Large intestine (tissue), 3 donors: ENCODE results near the gene RERE. TPM values are rescaled to one million over a fixed set of nuclear protein-coding genes. Genes with fewer than 3 reads are reported as not detected.

Experiments used
- DNase-seq, 2 donors: peaks; one replicate each; pipeline versions ENCODE4 v3.0.0 to v3.0.0-alpha.2; 2013
- H3K27ac ChIP-seq: one replicate; pipeline ENCODE4 v1.5.1; 2013; ENCODE audit warnings: low read length
- H3K27me3 ChIP-seq: 2 replicates; pipeline ENCODE4 v1.6.1; 2013; ENCODE audit warnings: low read length; ENCODE audit not compliant: control insufficient read depth, insufficient read depth
- H3K36me3 ChIP-seq: 2 replicates; pipeline ENCODE4 v1.6.1; 2013; ENCODE audit warnings: low read length; ENCODE audit not compliant: control insufficient read depth, insufficient read depth
- H3K4me1 ChIP-seq: one replicate; pipeline ENCODE4 v1.6.1; 2013; ENCODE audit warnings: low read length; ENCODE audit not compliant: control insufficient read depth, insufficient read depth
- H3K4me3 ChIP-seq: one replicate; pipeline ENCODE4 v1.5.1; 2013; ENCODE audit warnings: low read length
- H3K9me3 ChIP-seq: one replicate; pipeline ENCODE4 v1.6.1; 2013; ENCODE audit warnings: mild to moderate bottlenecking, low read depth, low read length, moderate library complexity; ENCODE audit not compliant: control insufficient read depth
- WGBS: methylation state at CpG from one replicate; pipeline ENCODE4 v1.1.5; 2013; ENCODE audit warnings: low lambda C conversion rate; ENCODE audit not compliant: insufficient coverage; 5-methylcytosine and 5-hydroxymethylcytosine counted together
- polyA plus RNA-seq: library from polyadenylated mRNA; unstranded; fragments of 120-200 nt; gene quantifications from one replicate; pipeline ENCODE4 v1.2.1, GENCODE V29; 2013

RERE gene
- polyA plus RNA-seq, 1 donor: 62.3 TPM

DNA sequence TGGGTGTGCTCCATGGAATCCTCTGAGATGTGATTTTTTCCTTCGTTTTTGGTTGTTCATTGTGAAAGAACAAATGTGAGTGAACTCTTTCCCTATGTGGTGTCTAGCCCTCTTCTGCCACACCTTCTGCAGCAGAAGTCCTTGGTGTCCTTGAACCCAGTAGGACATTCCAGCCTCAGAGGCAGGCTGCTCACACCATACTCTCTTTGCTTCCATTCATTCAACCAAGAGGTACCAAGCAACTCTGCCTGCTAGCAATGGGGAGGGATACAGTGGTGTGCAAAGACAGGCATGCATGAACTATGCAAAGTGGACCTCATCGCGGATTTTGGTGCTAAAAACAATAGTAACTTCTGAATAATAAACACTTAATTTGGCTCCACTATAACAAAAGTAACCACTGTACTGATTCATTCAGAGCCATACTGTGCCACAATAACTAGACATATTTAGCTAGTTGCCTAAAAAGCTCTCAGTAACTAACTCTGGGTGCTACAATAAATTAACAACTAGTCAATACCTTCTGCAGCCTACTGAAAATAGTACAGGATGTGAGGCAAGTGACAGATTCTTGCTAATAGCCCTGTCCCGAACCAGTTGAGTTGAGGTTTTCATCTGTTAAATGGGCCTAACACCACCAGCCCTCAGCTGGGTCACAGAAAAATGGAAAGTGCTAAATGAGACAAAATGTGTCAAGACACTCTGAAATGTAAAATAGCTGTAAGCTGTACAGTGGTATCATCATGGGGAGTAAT, 344.1 kb downstream of the RERE start:
- Histone ChIP-seq H3K27me3 (no peaks in the 10 kb centered on the region), H3K36me3 (peaks cover 1% of the 10 kb centered on the region), H3K9me3 (no peaks in the 10 kb centered on the region), H3K27ac (peak overlapping the region; percentile 8), H3K4me3 (no peak overlapping the region), H3K4me1 (peaks cover 3% of the 10 kb centered on the region)
- DNase-seq: no peak
- no CpG with 5 or more reads among the region's 4 CpGs for WGBS

DNA sequence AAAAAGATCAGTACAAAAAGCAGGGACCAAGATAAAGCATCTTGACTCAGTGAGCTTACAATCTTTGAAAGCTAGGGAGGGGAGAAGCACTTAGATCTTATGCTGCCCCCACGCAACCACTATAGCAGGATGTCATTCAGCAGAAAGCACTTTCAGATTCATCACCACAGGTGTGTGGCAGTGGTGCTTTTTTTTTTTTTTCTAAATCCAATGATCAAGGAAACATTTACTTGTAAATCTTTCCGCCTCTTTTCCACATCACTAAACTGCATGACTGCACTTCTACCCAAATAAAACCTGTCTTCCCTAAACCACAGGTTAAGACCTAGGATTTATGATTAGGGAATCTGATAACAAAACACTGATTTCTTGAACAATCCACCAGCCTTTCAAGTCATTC, 344.8 kb downstream of the RERE start:
- no peak overlapping the region for H3K4me3 ChIP-seq
- peaks cover 3% of the 10 kb centered on the region for H3K4me1 ChIP-seq
- peak in 1 of 2 donors; percentile 48 for DNase-seq
- H3K9me3 ChIP-seq: no peaks in the 10 kb centered on the region
- H3K27me3 ChIP-seq: no peaks in the 10 kb centered on the region
- no CpG with 5 or more reads among the region's 2 CpGs for WGBS
- H3K36me3 ChIP-seq: no peaks in the 10 kb centered on the region
- peak overlapping the region; percentile 8 for H3K27ac ChIP-seq

DNA sequence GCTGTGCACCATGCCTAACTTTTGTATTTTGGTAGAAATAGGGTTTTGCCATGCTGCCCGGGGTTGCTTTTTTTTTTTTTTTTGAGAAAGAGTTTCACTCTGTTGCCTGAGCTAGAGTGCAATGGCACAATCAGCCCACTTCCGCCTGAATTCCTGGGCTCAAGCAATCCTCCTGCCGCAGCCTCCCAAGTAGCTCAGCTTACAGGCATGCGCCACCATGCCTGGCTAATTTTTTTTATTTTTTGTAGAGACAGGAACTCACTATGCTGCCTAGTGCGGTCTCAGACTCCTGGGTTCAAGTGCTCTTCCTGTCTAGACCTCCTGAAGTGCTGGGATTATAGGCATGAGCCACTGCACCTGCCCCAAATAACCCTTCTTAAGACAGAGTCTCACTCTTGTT, 346.0 kb downstream of the RERE start:
- WGBS: no CpG with 5 or more reads among the region's 5 CpGs
- H3K4me3 ChIP-seq: no peak overlapping the region

DNA sequence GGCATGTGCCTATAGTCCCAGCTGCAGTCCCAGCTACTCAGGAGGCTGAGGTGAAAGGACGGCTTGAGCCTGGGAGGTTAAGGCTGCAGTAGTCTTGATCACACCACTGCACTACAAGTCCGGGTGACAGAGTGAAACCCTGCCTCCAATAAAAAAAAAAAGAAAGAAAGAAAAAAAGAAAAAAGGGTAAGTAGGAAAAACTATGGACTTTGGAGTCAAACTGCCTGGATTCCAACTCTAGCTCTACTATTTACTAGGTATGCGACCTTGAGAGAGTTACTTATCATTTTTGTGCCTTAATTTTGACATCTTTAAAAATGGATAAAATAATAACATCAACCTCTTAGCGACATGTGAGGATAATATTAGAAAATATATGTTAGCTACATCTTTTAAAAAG, 348.7 kb downstream of the RERE start:
- DNase-seq: peak in 1 of 2 donors; percentile 50
- Histone ChIP-seq H3K4me1 (peaks cover 13% of the 10 kb centered on the region), H3K36me3 (peaks cover 10% of the 10 kb centered on the region), H3K4me3 (no peak overlapping the region), H3K9me3 (no peaks in the 10 kb centered on the region), H3K27me3 (no peaks in the 10 kb centered on the region), H3K27ac (no peak overlapping the region)
- WGBS: no CpG with 5 or more reads among the region's 4 CpGs

More for the DNA sequence above, 346.0 kb downstream of the RERE start:
- no peak overlapping the region for H3K27ac ChIP-seq
- H3K9me3 ChIP-seq: no peaks in the 10 kb centered on the region
- no peak for DNase-seq
- H3K4me1 ChIP-seq: peaks cover 3% of the 10 kb centered on the region
- H3K36me3 ChIP-seq: no peaks in the 10 kb centered on the region
- H3K27me3 ChIP-seq: no peaks in the 10 kb centered on the region

DNA sequence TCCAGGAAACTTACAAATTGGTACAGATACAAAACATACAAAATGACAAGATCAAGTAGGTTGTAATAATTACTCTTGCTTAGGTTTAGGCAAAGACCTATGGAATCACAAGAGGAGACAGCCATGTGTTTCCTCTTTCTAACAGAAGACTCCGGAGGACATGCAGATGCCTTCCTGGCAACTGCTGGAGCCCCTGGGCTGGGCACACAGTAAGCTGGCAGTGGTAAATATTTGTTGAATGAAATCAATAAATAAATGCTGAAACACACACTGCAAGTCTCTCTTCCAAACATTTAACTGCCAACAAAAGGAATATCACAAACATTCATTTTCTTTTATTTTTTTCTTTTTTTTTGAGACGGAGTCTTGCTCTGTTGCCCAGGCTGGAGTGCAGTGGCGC, 350.1 kb downstream of the RERE start:
- Histone ChIP-seq H3K27ac (no peak overlapping the region), H3K27me3 (no peaks in the 10 kb centered on the region), H3K4me1 (peaks cover 21% of the 10 kb centered on the region), H3K36me3 (peaks cover 10% of the 10 kb centered on the region), H3K4me3 (no peak overlapping the region), H3K9me3 (no peaks in the 10 kb centered on the region)
- no CpG with 5 or more reads among the region's 3 CpGs for WGBS
- no peak for DNase-seq

DNA sequence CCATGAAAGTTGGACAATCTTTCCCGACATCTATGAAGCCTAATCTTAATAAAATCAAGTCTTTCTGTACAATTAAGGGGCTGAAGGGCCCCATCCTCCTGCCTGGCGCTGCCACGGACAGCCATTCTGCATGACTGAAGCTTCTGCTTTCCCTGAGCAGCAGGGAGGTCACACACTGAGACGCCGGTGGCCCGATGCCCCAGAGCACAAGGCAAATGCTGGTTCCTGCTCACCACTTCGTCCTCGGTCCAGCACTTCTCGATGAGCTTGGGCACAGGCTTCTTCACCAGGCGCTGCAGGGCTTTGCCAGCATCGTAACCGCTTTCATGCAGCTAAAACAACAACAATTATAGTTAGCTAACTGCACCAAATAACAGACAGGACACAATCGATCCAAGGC, 351.7 kb downstream of the RERE start:
- Histone ChIP-seq H3K4me1 (peaks cover 23% of the 10 kb centered on the region), H3K27me3 (no peaks in the 10 kb centered on the region), H3K36me3 (peaks cover 10% of the 10 kb centered on the region), H3K4me3 (no peak overlapping the region), H3K27ac (no peak overlapping the region), H3K9me3 (no peaks in the 10 kb centered on the region)
- WGBS: 67% methylated on average over 1 of the region's 13 CpGs
- DNase-seq: no peak

DNA sequence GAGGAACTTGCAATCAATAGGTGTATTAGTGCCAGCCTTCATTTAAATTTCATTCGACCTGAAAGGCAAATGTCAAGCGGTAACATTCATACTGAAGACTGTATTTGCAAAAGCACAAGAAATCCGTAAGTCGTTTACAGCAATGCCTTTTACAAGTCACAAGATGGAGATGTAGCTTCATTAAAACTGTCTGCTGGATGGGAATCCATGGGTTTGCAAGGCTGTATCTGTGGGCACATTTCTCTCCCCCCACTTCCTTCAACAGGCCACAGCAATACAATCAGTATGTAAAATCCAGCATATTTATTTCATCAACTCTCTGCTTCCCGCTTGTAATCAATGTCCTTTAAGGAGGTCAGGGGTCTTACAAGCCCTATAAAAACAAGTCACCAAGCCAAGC, 352.4 kb downstream of the RERE start:
- H3K27ac ChIP-seq: no peak overlapping the region
- H3K4me3 ChIP-seq: no peak overlapping the region
- no peaks in the 10 kb centered on the region for H3K27me3 ChIP-seq
- peaks cover 10% of the 10 kb centered on the region for H3K36me3 ChIP-seq
- H3K4me1 ChIP-seq: peaks cover 23% of the 10 kb centered on the region
- WGBS: no CpG with 5 or more reads among the region's 5 CpGs
- H3K9me3 ChIP-seq: no peaks in the 10 kb centered on the region
- DNase-seq: no peak

DNA sequence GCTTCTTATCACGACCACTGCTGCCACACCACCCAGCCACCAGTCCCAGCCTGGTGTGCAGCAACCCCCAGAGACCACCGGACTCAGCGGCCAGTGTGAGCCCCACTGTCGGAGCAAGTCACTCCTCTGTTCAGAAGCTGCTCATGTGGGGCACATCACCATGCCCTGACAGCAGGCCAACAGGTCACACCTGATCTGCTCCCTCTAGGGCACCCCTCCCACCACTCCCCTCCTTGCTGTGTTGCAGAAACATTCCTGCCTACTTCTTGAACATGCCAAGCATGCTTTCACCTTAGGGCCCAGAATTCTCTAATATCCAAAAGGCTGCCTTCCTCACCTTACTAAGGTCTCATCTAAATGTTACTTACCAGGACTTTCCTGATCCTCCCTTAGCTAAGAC, 353.1 kb downstream of the RERE start:
- Histone ChIP-seq H3K27ac (peak overlapping the region; percentile 79), H3K36me3 (peaks cover 10% of the 10 kb centered on the region), H3K4me1 (peaks cover 23% of the 10 kb centered on the region), H3K4me3 (no peak overlapping the region), H3K27me3 (no peaks in the 10 kb centered on the region), H3K9me3 (no peaks in the 10 kb centered on the region)
- WGBS: no CpG with 5 or more reads among the region's 4 CpGs
- DNase-seq: no peak

DNA sequence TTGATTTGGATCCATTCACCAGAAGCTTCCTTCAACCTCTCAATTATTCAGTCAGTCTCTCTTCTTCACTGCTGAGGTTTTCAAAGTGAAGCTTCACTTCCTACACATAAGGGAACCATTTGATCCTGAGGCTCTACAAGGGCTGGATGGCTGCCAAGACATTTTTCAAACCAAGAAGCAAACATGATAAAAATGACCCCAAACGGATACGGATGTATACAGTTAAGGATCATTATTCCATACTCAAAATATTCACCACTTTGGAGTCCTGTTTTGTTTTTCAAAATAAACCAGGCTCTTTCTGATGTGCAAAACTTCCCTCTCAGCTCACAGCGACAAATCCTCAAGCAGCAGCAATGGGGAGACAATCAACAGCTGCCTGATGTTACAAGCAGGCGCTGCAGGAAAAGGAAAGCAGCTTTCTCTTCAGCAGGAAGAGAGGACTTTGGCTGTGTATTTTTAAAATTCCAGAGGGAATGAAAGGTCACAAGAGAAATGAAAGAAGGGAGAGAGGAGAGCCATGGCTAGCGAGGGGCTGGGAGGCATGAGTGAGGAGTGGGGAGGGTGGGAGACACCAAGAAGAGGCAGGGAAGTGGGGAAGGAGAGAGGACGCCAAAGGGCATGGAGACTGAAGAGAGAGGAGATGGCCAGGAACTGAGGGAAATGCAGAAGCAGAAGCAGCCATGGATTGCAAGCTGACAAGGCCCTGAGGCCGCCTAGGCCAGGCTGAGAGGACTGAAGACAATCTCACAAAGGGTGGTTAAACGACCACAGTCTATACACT, 354.1 kb downstream of the RERE start:
- H3K4me3 ChIP-seq: no peak overlapping the region

DNA sequence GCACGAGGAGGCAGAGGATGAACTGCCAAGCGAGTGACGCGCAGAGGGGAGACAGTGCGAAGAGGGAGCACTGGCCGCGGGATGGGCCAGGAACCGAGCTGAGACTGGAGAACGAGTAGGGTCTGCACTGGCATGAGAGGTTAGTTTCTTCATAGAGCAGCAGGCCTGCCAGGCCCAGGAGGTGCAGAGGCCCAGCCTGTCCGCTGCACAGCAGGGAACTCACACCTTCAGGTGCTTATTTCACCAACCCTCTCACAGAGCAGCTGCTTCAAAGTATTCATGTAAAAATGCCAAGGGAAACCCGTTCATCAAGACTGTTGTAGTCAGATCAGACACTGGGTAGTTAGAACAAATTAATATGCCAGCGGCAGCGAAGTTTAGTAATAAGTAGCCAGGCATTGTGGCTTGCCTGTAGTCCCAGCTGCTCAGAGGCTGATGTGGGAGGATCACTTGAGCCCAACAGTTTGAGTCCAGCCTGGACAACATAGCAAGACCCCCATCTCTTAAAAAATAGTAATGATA, 355.0 kb downstream of the RERE start:
- 57% methylated on average over 3 of the region's 13 CpGs for WGBS
- H3K27ac ChIP-seq: peak overlapping the region; percentile 79
- H3K4me3 ChIP-seq: no peak overlapping the region
- H3K36me3 ChIP-seq: peaks cover 10% of the 10 kb centered on the region
- no peak for DNase-seq
- peaks cover 23% of the 10 kb centered on the region for H3K4me1 ChIP-seq
- no peaks in the 10 kb centered on the region for H3K9me3 ChIP-seq
- H3K27me3 ChIP-seq: no peaks in the 10 kb centered on the region

More for the DNA sequence above, 354.1 kb downstream of the RERE start:
- Histone ChIP-seq H3K27ac (peak overlapping the region; percentile 79), H3K27me3 (no peaks in the 10 kb centered on the region), H3K9me3 (no peaks in the 10 kb centered on the region), H3K36me3 (peaks cover 10% of the 10 kb centered on the region), H3K4me1 (peaks cover 23% of the 10 kb centered on the region)
- WGBS: 14% methylated on average over 2 of the region's 8 CpGs
- peak; percentile 60 to 81 for DNase-seq
